Activated T-helper 2 cell treated with anti-CD3 and anti-CD28 coated beads, Interferon-gamma antibody, Interleukin-2, Interleukin-4, amounts not matched to agents 10 μg/mL and 5 μg/mL and 100 μg/mL, durations not matched to agents 14 hours and 24 hours and 36 hours (primary cell): ENCODE data around the gene PPP2R2D. TPM values are rescaled to one million over a fixed set of nuclear protein-coding genes. Genes with fewer than 3 reads are reported as not detected.

ENCODE experiments used
- DNase-seq: peaks from one replicate; pipeline ENCODE4 v3.0.0; 2021; ENCODE audit warnings: low spot score
- H3K27ac Mint-ChIP-seq: one replicate; pipeline ENCODE4 v1.8.0; 2021; ENCODE audit warnings: mixed read lengths
- H3K27me3 Mint-ChIP-seq: one replicate; pipeline ENCODE4 v1.8.0; 2021; ENCODE audit warnings: low read depth, mixed read lengths
- H3K36me3 Mint-ChIP-seq: one replicate; pipeline ENCODE4 v1.8.0; 2021; ENCODE audit warnings: low read depth, mixed read lengths
- H3K4me1 Mint-ChIP-seq: one replicate; pipeline ENCODE4 v1.8.0; 2021; ENCODE audit warnings: low read depth, mixed read lengths
- H3K4me3 Mint-ChIP-seq: one replicate; pipeline ENCODE4 v1.8.0; 2021; ENCODE audit warnings: low read depth, mild to moderate bottlenecking, moderate library complexity, mixed read lengths
- H3K9me3 Mint-ChIP-seq: one replicate; pipeline ENCODE4 v1.8.0; 2021; ENCODE audit warnings: mixed read lengths
- intact Hi-C: fragments of 100-400 bp; cut with micrococcal nuclease; formaldehyde crosslinking; loops from one replicate; pipeline ENCODE4 v1.15.1; 2023
- total RNA-seq: library from RNA; stranded (reverse); gene quantifications from 2 replicates; pipeline ENCODE4 v1.2.3, GENCODE V29; 2022

The PPP2R2D gene
- total RNA-seq, 1 donor from 2014 or later: 32.0 TPM

DNA sequence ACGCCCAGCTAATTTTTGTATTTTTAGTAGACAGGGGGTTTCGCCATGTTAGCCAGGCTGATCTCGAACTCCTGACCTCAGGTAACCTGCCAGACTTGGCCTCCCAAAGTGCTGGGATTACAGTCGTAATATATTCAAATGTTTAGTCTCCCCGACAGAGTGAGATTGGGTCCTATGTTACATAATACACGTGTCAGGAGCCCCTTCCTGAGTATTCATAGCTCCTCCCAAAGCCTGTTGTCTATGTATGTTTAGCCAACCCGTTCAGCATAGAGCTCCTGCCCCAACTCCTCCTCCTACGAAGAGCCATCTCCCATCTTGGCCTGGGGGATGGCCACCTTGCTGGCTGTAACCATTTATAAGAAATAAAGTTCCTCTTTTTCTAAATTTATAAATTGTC, 2.7 kb upstream of the PPP2R2D start:
- intact Hi-C loops: no loop called here
- DNase-seq: no peak
- Mint-ChIP-seq H3K9me3 (no peaks in the 10 kb centered on the region), H3K4me3 (no peak overlapping the region), H3K4me1 (peaks cover 29% of the 10 kb centered on the region), H3K27ac (no peak overlapping the region), H3K27me3 (peaks cover 13% of the 10 kb centered on the region), H3K36me3 (peaks cover 11% of the 10 kb centered on the region)

DNA sequence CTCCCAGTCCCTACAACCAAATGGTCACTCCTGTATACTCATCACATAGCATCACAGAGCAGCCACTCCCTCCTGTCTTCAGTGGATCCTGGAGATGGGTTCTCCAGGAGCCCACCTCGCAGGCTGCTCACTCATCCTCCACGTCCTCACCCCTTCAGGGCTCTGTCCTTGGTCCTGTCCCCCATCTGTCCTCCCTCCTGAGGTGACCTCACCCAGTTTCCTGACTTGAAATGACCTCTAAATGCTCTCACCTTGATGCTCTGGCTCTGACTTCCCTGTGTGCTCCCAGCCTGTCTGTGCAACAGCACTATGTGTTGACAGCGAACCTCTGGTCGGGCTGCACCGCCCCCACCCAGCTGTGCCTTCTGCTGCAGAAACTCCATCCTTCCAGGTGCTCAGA, 2.1 kb upstream of the PPP2R2D start:
- no peak overlapping the region for H3K4me3 Mint-ChIP-seq

DNA sequence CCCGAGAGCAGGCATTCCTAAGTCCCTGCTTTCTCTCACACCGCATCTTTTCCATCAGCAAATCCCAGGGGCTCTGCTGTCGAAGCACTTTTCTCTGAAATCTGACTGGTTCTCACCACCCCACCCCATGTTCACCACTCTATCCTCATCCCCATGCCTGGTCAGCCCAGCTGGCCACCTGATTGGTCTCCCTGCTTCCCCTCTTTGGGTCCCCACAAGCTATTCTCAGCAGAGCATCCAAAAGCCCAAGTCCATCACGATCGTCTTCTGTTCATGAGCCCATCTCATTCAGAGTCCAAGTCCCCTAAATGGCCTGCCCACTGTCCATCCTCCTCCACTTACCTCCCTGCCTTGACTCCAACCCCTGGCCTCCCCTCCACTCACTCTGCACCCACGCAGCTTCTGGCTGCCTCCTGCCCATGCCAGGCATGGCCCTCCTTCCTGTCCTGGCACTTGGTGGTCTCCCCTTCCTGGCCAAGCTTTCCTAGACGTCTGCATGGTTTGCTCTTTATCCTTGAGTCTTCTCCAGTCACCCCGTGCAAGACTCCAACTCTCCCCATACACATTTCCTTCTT, 1.6 kb upstream of the PPP2R2D start:
- H3K9me3 Mint-ChIP-seq: no peaks in the 10 kb centered on the region
- peaks cover 37% of the 10 kb centered on the region for H3K4me1 Mint-ChIP-seq
- no peak overlapping the region for H3K27ac Mint-ChIP-seq

More for the DNA sequence above, 2.1 kb upstream of the PPP2R2D start:
- DNase-seq: no peak
- intact Hi-C loops: no loop called here
- H3K27ac Mint-ChIP-seq: no peak overlapping the region
- peaks cover 15% of the 10 kb centered on the region for H3K36me3 Mint-ChIP-seq
- H3K9me3 Mint-ChIP-seq: no peaks in the 10 kb centered on the region
- H3K4me1 Mint-ChIP-seq: peaks cover 34% of the 10 kb centered on the region
- peaks cover 13% of the 10 kb centered on the region for H3K27me3 Mint-ChIP-seq

DNA sequence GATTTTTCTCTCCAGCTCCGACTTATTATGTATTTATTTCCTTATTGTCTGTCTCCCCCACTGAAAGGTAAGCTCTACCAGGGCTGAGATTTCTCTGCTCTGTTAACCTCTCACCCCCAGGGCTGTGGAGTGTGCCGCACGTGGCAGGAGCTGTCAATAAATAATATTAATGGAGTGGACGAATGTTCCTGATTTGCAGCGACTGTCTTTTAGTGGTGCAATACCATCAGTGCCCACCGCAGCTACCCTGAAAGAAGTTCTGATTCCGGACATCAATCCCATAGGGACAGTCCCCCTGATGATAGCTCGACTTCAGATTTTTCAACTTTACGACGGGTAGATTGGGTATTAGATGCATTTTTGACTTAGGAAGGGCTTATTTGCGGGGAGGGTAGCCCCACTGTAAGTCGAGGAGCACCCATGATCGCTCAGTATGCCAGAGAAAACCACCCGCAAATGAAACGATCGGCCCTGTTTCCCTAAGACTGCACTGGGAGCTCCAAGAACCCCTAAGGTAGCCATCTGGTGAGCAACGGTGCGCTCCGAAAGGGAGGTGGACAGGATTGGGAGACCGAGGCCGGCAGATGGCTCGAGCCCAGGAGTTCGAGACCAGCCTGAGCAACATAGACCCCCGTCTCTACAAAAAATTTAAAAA, 986 bp upstream of the PPP2R2D start:
- DNase-seq: no peak
- intact Hi-C loops: loop anchor here (1.0 to 5.0 kb wide), 3 partner anchors 82 to 432 kb away; partner anchors contain the start of gene LRRC27
- Mint-ChIP-seq H3K9me3 (no peaks in the 10 kb centered on the region), H3K36me3 (peaks cover 20% of the 10 kb centered on the region), H3K4me3 (peak overlapping the region; percentile 82), H3K27me3 (peaks cover 13% of the 10 kb centered on the region), H3K4me1 (peaks cover 43% of the 10 kb centered on the region), H3K27ac (no peak overlapping the region)

More for the DNA sequence above, 1.6 kb upstream of the PPP2R2D start:
- intact Hi-C loops: no loop called here
- H3K36me3 Mint-ChIP-seq: peaks cover 17% of the 10 kb centered on the region
- no peak for DNase-seq
- peaks cover 13% of the 10 kb centered on the region for H3K27me3 Mint-ChIP-seq
- peak overlapping the region; percentile 82 for H3K4me3 Mint-ChIP-seq

DNA sequence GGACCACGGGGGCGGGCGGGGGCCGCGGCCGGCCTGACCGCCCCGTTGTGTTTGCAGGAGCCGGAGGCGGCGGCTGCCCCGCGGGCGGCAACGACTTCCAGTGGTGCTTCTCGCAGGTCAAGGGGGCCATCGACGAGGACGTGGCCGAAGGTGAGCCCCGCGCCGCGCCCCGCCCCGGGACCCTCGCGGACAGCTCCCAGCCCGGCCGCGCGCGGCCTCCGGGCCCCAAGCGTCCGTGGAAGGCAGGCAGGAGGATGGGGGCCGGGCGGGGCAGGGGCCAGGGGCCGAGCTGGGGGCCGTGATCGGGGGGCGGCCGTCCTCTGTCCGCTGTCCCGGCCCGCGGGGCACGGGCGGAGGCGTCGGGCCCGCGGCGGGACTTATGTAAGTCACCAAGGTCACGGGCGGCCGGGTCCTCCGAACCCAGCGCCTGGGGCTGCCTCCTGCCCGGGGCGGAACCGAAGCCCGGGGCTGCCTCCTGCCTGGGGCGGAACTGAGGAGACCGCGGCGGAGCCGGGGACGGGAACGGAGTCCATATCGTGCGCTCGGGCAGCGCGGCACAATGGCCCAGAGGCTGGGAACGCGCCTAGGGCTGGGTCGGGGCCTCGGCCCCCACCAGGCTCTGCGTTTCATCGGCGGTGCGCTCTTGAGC, 497 bp downstream of the PPP2R2D start:
- Mint-ChIP-seq H3K27ac (peak overlapping the region; percentile 73), H3K36me3 (peaks cover 31% of the 10 kb centered on the region), H3K4me3 (peak overlapping the region; percentile 86), H3K4me1 (peaks cover 55% of the 10 kb centered on the region), H3K27me3 (peaks cover 13% of the 10 kb centered on the region), H3K9me3 (no peaks in the 10 kb centered on the region)
- DNase-seq: peak; percentile 54
- intact Hi-C loops: loop anchor here (5.0 kb wide), 2 partner anchors 256 to 431 kb away; partner anchors contain the start of gene LRRC27

DNA sequence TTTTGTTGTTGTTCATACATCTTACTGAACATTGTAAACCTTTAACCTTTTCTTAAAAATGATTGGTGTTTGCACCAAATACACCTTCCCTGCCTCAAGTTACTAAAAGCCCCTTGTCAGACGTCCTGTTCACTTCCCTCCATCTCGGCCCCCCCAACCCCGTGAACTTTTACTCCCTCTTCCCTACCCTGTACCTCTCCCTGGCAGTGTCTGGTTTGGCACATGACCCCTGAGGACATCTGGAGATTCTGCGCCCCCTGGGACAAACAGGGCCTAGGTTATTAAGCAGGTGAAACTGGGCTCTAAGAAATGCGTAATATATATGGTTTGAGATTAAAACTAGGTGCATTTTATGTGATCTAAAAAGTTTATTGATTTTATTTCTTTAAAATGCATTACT, 1.4 kb downstream of the PPP2R2D start:
- intact Hi-C loops: loop anchor here (5.0 kb wide), 2 partner anchors 255 to 430 kb away; partner anchors contain the start of gene LRRC27
- peaks cover 33% of the 10 kb centered on the region for H3K36me3 Mint-ChIP-seq
- peak overlapping the region; percentile 73 for H3K27ac Mint-ChIP-seq
- peaks cover 52% of the 10 kb centered on the region for H3K4me1 Mint-ChIP-seq
- DNase-seq: no peak
- H3K27me3 Mint-ChIP-seq: peaks cover 12% of the 10 kb centered on the region
- no peaks in the 10 kb centered on the region for H3K9me3 Mint-ChIP-seq
- peak overlapping the region; percentile 86 for H3K4me3 Mint-ChIP-seq

DNA sequence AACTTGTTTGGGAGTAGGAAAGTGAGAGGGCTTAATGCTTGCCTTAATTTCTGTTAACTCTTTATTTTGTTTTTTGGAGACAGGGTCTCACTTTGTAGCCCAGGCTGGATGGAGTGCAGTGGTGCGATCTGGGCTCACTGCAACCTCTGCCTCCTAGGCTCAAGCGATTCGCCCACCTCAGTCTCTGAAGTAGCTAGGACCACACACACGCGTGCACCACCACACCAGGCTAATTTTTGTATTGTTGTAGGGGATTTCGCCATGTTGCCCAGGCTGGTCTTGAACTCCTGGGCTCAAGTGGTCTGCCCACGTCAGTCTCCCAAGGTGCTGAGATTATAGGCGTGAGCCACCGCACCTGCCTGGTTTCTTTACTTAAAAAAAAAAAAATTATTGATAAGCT, 1.9 kb downstream of the PPP2R2D start:
- H3K4me1 Mint-ChIP-seq: peaks cover 55% of the 10 kb centered on the region
- H3K4me3 Mint-ChIP-seq: peak overlapping the region; percentile 86
- peaks cover 36% of the 10 kb centered on the region for H3K36me3 Mint-ChIP-seq
- no peak for DNase-seq
- intact Hi-C loops: loop anchor here (5.0 kb wide), 2 partner anchors 255 to 430 kb away; partner anchors contain the start of gene LRRC27
- no peaks in the 10 kb centered on the region for H3K9me3 Mint-ChIP-seq
- peaks cover 12% of the 10 kb centered on the region for H3K27me3 Mint-ChIP-seq
- peak overlapping the region; percentile 12 for H3K27ac Mint-ChIP-seq

DNA sequence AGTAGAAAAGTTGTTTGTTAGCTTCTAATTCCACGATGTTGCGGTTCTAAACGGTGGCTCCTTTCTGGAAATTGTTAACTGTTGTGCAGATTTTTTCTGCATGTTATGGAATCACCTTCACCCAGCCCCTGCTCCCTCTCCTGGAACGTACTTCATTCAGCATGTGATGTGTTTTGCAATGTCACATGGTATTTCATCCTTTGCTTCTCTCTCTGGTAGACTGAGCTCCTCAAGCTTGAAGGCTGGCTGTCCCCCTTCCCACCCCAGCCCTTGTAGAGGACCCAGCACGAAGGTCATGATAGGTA, 4.4 kb downstream of the PPP2R2D start:
- DNase-seq: no peak
- intact Hi-C loops: no loop called here
- H3K36me3 Mint-ChIP-seq: peaks cover 57% of the 10 kb centered on the region

DNA sequence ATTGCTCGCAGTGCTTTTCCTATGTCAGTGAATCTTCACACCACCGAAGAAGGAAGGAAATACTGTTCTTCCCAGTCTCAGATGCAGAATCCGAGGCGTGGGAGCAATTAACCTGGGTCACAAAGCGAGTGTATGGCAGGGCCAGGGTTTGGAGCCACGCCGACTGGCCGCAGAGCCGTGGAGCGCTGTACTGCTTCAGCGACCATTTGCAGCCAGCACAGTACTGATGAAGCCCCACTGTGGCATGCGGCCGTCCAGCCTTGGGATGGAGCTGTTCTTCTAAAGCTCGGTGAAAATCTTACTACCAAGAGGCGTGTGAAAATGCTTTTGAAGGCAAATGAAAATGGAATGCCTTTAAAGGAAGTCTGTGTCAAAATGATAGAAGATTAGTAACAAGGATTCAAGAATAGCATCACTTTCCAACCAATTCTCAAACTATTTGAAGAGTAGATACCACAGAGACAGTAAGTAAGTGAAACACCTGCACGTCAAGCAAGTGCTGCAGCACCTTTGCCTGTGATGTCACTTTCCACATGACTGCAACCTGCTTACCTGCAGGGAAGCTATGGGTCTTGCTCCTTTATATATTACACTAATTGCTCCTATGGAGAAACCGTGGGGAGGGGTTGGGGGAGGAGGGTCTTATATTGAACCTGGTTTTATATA, 4.9 kb downstream of the PPP2R2D start:
- no peak overlapping the region for H3K27ac Mint-ChIP-seq
- H3K36me3 Mint-ChIP-seq: peaks cover 60% of the 10 kb centered on the region
- DNase-seq: no peak
- H3K27me3 Mint-ChIP-seq: no peaks in the 10 kb centered on the region
- intact Hi-C loops: no loop called here
- H3K9me3 Mint-ChIP-seq: no peaks in the 10 kb centered on the region
- H3K4me3 Mint-ChIP-seq: no peak overlapping the region
- peaks cover 65% of the 10 kb centered on the region for H3K4me1 Mint-ChIP-seq

More for the DNA sequence above, 4.4 kb downstream of the PPP2R2D start:
- H3K4me3 Mint-ChIP-seq: no peak overlapping the region
- H3K9me3 Mint-ChIP-seq: no peaks in the 10 kb centered on the region
- H3K27me3 Mint-ChIP-seq: no peaks in the 10 kb centered on the region
- H3K27ac Mint-ChIP-seq: no peak overlapping the region
- H3K4me1 Mint-ChIP-seq: peaks cover 65% of the 10 kb centered on the region

DNA sequence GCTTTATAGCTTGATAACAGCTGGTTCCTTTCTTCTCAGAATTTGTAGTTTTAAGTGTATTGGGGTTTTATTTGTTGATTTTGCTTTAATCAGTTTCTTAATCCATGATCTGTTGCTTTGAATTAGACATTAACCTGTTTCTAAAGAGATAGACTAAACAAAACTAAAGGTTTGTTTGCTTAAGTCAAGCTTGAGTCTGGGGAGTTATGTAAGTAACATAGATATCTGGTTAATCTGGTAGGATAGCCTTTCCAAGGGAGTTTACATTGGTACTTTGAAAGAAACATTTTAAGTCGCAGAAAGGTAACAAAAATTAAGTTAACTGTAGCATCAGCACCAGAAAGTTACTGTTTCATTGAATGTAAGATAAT, 5.4 kb downstream of the PPP2R2D start:
- Mint-ChIP-seq H3K27ac (peak overlapping the region; percentile 31), H3K9me3 (no peaks in the 10 kb centered on the region), H3K36me3 (peaks cover 62% of the 10 kb centered on the region), H3K27me3 (no peaks in the 10 kb centered on the region), H3K4me3 (no peak overlapping the region), H3K4me1 (peaks cover 65% of the 10 kb centered on the region)
- no peak for DNase-seq
- intact Hi-C loops: no loop called here

DNA sequence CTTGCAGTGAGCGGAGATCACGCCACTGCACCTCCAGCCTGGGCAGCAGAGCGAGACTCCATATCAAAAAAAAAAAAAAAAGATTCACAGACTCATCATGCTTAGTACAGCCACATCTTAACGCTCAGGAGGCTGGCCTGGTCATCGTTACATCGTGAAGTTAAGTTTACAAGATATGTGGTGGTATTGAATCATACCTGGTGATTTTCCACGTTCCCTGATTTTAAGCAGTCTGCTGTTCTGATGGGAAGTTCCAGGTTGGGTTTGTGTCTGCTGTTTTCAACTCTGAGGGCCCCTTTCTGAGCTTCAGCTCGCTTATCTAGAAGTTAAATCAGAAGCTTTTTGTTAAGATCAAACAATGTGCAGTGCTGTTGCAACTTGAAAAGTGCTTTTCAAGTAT, 6.9 kb downstream of the PPP2R2D start:
- Mint-ChIP-seq H3K4me1 (peaks cover 55% of the 10 kb centered on the region), H3K9me3 (peaks cover 5% of the 10 kb centered on the region), H3K36me3 (peaks cover 64% of the 10 kb centered on the region), H3K4me3 (peak overlapping the region; percentile 10), H3K27ac (no peak overlapping the region), H3K27me3 (no peaks in the 10 kb centered on the region)
- intact Hi-C loops: no loop called here
- DNase-seq: no peak

DNA sequence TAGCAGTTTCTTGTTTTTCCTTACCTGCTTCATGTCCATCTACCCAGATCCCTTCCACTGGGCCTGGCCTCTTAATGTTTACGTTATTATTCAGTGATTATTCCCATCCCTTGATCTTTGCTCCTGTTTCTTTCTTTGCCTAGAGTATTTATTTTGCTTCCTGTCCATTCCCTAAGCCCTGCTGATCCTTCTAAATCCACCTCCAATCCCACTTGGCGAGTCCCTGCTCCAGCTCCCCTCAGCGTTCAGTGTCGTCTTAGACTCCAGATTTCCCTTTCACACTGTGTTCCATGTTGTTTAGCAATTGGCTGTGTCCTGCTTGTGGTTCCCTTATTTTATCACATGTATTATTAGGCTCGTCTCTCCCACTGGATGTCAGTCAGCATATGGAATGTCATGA, 7.3 kb downstream of the PPP2R2D start:
- H3K27me3 Mint-ChIP-seq: no peaks in the 10 kb centered on the region
- no peak for DNase-seq
- intact Hi-C loops: no loop called here
- no peak overlapping the region for H3K4me3 Mint-ChIP-seq
- peak overlapping the region; percentile 56 for H3K27ac Mint-ChIP-seq
- H3K4me1 Mint-ChIP-seq: peaks cover 53% of the 10 kb centered on the region
- peaks cover 66% of the 10 kb centered on the region for H3K36me3 Mint-ChIP-seq
- peaks cover 7% of the 10 kb centered on the region for H3K9me3 Mint-ChIP-seq
